ENCODE data around the gene EXOC4.

The EXOC4 gene

GRCh38 chr7:133431134-133431724, 178.4 kb downstream of the EXOC4 start:
- no peak for DNase-seq

- no peak for DNase-seq
Observed at GRCh38 chr7:133433165-133433812, 180.4 kb downstream of the EXOC4 start.

- no peak for DNase-seq
Observed at GRCh38 chr7:133434246-133434865, 181.5 kb downstream of the EXOC4 start.

GRCh38 chr7:133436014-133436428, 183.1 kb downstream of the EXOC4 start:
- no peak for DNase-seq

- DNase-seq = no peak
Observed at GRCh38 chr7:133437544-133437943, 184.7 kb downstream of the EXOC4 start.

- DNase-seq = no peak
Observed at GRCh38 chr7:133442818-133443217, 189.9 kb downstream of the EXOC4 start.

- DNase-seq = no peak
Observed at GRCh38 chr7:133445617-133446016, 192.7 kb downstream of the EXOC4 start.

GRCh38 chr7:133448012-133448411, 195.1 kb downstream of the EXOC4 start:
- no peak for DNase-seq

GRCh38 chr7:133452577-133452976, 199.7 kb downstream of the EXOC4 start:
- no peak for DNase-seq

- no peak for DNase-seq
Observed at GRCh38 chr7:133458688-133459087, 205.8 kb downstream of the EXOC4 start.

GRCh38 chr7:133461421-133461820, 208.5 kb downstream of the EXOC4 start:
- no peak for DNase-seq

GRCh38 chr7:133475655-133476054, 222.8 kb downstream of the EXOC4 start:
- DNase-seq = no peak

- DNase-seq = no peak
Observed at GRCh38 chr7:133477791-133478190, 224.9 kb downstream of the EXOC4 start.

GRCh38 chr7:133478591-133479135, 225.8 kb downstream of the EXOC4 start:
- DNase-seq = no peak

- DNase-seq = no peak
Observed at GRCh38 chr7:133479456-133480065, 226.7 kb downstream of the EXOC4 start.

- DNase-seq = no peak
Observed at GRCh38 chr7:133480868-133481267, 228.0 kb downstream of the EXOC4 start.

- DNase-seq = no peak
Observed at GRCh38 chr7:133481676-133482075, 228.8 kb downstream of the EXOC4 start.

GRCh38 chr7:133482599-133482998, 229.7 kb downstream of the EXOC4 start:
- DNase-seq = no peak

GRCh38 chr7:133484086-133484485, 231.2 kb downstream of the EXOC4 start:
- DNase-seq = no peak

GRCh38 chr7:133489906-133490305, 237.0 kb downstream of the EXOC4 start:
- no peak for DNase-seq

- no peak for DNase-seq
Observed at GRCh38 chr7:133491201-133491691, 238.4 kb downstream of the EXOC4 start.

GRCh38 chr7:133491846-133492652, 239.2 kb downstream of the EXOC4 start:
- DNase-seq = no peak

GRCh38 chr7:133497061-133497460, 244.2 kb downstream of the EXOC4 start:
- DNase-seq = no peak

Data from SHP77 (cell line).